Neutrophil (primary cell): ENCODE results near the gene DGCR8.

Source experiments
- H3K27ac ChIP-seq: fragments of 200-600 bp; sonication (generic); 2 replicates; pipeline ENCODE4 v1.5.1; 2016; ENCODE audit warnings: mild to moderate bottlenecking, moderate library complexity
- H3K27me3 ChIP-seq: fragments of 200-600 bp; sonication (generic); 2 replicates; pipeline ENCODE4 v1.6.0; 2016; ENCODE audit warnings: mild to moderate bottlenecking
- H3K36me3 ChIP-seq: fragments of 200-600 bp; sonication (generic); 2 replicates; pipeline ENCODE4 v1.5.1; 2017
- H3K4me1 ChIP-seq, 2 experiments: fragments of 200-600 bp in 1 of 2; sonication (generic) in 1 of 2; 1 replicate in 1 of 2; 2 replicates in 1 of 2; pipeline versions ENCODE4 v1.5.1 to v1.6.1; 2013 to 2016; ENCODE audit warnings: low read depth in 1 of 2, low read length in 1 of 2, mild to moderate bottlenecking in 1 of 2, moderate library complexity in 1 of 2; ENCODE audit not compliant: control insufficient read depth in 1 of 2, insufficient read depth in 1 of 2
- H3K4me3 ChIP-seq, 2 experiments: fragments of 200-600 bp in 1 of 2; sonication (generic) in 1 of 2; 1 replicate in 1 of 2; 2 replicates in 1 of 2; pipeline ENCODE4 v1.5.1; 2013 to 2016; ENCODE audit warnings: low read depth in 1 of 2, low read length in 1 of 2, mild to moderate bottlenecking in 1 of 2, moderate library complexity in 1 of 2
- H3K9me3 ChIP-seq: fragments of 200-600 bp; sonication (generic); 2 replicates; pipeline ENCODE4 v1.5.1; 2016
- TF ChIP-seq, protein P1 (sequence below): fragments of 200-600 bp; sonication (generic); IDR thresholded peaks from 2 replicates; pipeline ENCODE4 v1.5.1; 2016; ENCODE audit warnings: antibody characterized with exemption

Gene DGCR8

GRCh38 chr22:20084547-20085413, 4.7 kb downstream of the DGCR8 start:
- Histone ChIP-seq H3K9me3 (no peaks in the 10 kb centered on the region), H3K27ac (peak overlapping the region; percentile 67), H3K4me1 (peaks cover 35 to 39% of the 10 kb centered on the region in 2 experiments), H3K36me3 (peaks cover 40% of the 10 kb centered on the region), H3K4me3 (no peak overlapping the region), H3K27me3 (no peaks in the 10 kb centered on the region)
- TF ChIP-seq, protein P1, sequence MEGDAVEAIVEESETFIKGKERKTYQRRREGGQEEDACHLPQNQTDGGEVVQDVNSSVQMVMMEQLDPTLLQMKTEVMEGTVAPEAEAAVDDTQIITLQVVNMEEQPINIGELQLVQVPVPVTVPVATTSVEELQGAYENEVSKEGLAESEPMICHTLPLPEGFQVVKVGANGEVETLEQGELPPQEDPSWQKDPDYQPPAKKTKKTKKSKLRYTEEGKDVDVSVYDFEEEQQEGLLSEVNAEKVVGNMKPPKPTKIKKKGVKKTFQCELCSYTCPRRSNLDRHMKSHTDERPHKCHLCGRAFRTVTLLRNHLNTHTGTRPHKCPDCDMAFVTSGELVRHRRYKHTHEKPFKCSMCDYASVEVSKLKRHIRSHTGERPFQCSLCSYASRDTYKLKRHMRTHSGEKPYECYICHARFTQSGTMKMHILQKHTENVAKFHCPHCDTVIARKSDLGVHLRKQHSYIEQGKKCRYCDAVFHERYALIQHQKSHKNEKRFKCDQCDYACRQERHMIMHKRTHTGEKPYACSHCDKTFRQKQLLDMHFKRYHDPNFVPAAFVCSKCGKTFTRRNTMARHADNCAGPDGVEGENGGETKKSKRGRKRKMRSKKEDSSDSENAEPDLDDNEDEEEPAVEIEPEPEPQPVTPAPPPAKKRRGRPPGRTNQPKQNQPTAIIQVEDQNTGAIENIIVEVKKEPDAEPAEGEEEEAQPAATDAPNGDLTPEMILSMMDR = no peak

DNA sequence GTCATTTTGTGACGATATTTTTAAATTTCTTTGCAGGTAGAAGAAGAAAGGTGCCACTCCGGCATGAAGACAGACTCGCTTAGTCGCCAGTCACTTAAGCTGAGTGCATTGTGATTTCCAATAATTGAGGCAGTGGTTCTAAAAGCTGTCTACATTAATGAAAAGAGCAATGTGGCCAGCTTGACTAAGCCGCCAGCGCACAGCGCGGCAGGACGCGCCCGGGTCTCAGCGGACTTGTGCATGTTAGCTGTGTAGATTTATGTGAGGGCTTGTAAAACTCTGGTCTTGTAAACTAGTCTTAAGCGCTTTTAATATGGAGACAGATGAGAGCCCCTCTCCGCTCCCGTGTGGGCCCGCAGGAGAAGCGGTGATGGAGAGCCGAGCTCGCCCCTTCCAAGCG, 5.6 kb downstream of the DGCR8 start:
- no peak overlapping the region for H3K4me3 ChIP-seq
- H3K4me1 ChIP-seq = peaks cover 32 to 36% of the 10 kb centered on the region in 2 experiments
- no peaks in the 10 kb centered on the region for H3K27me3 ChIP-seq
- no peaks in the 10 kb centered on the region for H3K9me3 ChIP-seq
- peaks cover 47% of the 10 kb centered on the region for H3K36me3 ChIP-seq
- TF ChIP-seq, protein P1 = no peak
- H3K27ac ChIP-seq = no peak overlapping the region

GRCh38 chr22:20086101-20086599, 6.1 kb downstream of the DGCR8 start:
- Histone ChIP-seq H3K4me3 (no peak overlapping the region), H3K27me3 (no peaks in the 10 kb centered on the region), H3K4me1 (peaks cover 27 to 31% of the 10 kb centered on the region in 2 experiments), H3K27ac (no peak overlapping the region), H3K36me3 (peaks cover 52% of the 10 kb centered on the region), H3K9me3 (no peaks in the 10 kb centered on the region)
- TF ChIP-seq, protein P1 = no peak

- no peaks in the 10 kb centered on the region for H3K27me3 ChIP-seq
- peaks cover 22 to 28% of the 10 kb centered on the region in 2 experiments for H3K4me1 ChIP-seq
- H3K27ac ChIP-seq = no peak overlapping the region
- no peaks in the 10 kb centered on the region for H3K9me3 ChIP-seq
- TF ChIP-seq, protein P1 = no peak
- H3K36me3 ChIP-seq = peaks cover 57% of the 10 kb centered on the region
- H3K4me3 ChIP-seq = no peak overlapping the region
Measured at GRCh38 chr22:20086763-20087162, 6.7 kb downstream of the DGCR8 start.

DNA sequence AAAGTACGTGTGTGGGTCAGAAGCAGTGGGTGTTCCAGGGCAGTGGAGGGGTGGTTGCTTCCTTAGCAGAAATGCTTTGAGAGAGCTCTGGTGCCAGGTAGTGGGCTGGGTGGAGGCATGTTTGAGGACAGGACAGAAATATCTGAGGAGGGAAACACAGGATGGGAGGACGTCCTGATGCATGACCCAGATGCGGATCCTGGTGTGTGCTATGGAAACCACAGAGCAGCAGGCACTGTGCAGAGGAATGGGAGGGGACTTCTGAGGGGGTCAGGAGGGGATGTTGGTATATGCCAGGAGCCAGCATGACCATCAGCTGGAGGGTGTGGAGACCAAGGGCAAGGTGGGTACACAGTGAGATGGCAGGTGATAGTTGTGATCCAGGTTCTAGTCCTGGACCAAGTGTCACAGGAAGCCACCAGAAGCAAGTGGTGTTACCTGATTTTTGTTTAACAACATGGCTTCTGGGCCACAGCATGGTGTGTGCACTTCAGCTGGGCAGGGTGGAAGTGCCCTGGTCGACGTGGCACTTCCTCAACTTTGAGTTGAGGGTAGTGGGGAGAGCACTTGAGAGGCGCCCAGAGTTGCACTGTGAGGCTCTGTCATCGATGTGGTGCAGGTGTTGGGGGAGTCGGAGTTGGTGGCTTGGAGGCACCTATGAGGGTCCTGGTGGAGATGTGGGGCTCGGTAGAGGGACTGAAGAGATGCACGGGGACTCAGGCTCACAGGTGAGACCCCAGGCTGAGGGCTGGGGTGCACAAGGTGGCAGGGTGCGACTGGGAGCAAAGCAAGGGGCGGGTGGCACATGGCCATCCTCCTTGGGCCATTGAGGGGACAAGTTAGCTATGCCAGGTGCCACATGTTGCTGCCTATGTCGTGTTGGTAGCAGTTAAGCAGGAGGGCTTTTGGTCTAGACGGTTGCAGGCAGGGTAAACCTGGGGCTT, 7.5 kb downstream of the DGCR8 start:
- no peak overlapping the region for H3K4me3 ChIP-seq
- TF ChIP-seq, protein P1 = no peak
- H3K9me3 ChIP-seq = no peaks in the 10 kb centered on the region
- no peak overlapping the region for H3K27ac ChIP-seq
- H3K36me3 ChIP-seq = peaks cover 65% of the 10 kb centered on the region
- peaks cover 21 to 25% of the 10 kb centered on the region in 2 experiments for H3K4me1 ChIP-seq
- no peaks in the 10 kb centered on the region for H3K27me3 ChIP-seq
